Kidney (tissue), 14 donors: ENCODE data around the gene TNS3. TPM values are rescaled to one million over a fixed set of nuclear protein-coding genes. Genes with fewer than 3 reads are reported as not detected.
"Not testable (repeated sequence)": the region's sequence is repeated elsewhere in the genome, so short reads cannot be mapped to it uniquely, and the experiment has no call there.

ENCODE experiments used
- DNase-seq, 5 donors: peaks; one replicate each; pipeline ENCODE4 v3.0.0-alpha.2; 2013 to 2020
- FAIRE-seq: peaks from 2 replicates; lab custom pipeline; 2012; peaks lifted over from hg19 to GRCh38; lab: Jason Lieb, UNC
- H3K27ac ChIP-seq, 2 donors: one replicate each; pipeline ENCODE4 v1.7.0; 2013; ENCODE audit warnings: low read depth in 2 of 2, low read length in 2 of 2, inconsistent platforms in 1 of 2
- H3K27me3 ChIP-seq: one replicate; pipeline ENCODE4 v1.7.1; 2013; ENCODE audit warnings: low read length, inconsistent platforms; ENCODE audit not compliant: control insufficient read depth, insufficient read depth
- H3K36me3 ChIP-seq, 3 donors: one replicate each; pipeline versions ENCODE4 v1.7.0 to v1.7.1; 2013; ENCODE audit warnings: low read length in 3 of 3, control low read depth in 1 of 3, inconsistent platforms in 1 of 3; ENCODE audit not compliant: insufficient read depth in 3 of 3, control insufficient read depth in 2 of 3
- H3K4me1 ChIP-seq, 3 donors: one replicate each; pipeline versions ENCODE4 v1.7.0 to v1.7.1; 2013; ENCODE audit warnings: low read length in 3 of 3, inconsistent platforms in 1 of 3, low read depth in 1 of 3; ENCODE audit not compliant: control insufficient read depth in 2 of 3, insufficient read depth in 2 of 3
- H3K4me3 ChIP-seq, 3 donors: one replicate each; pipeline versions ENCODE4 v1.7.0 to v1.8.1; 2013; ENCODE audit warnings: low read length in 3 of 3, control low read depth in 1 of 3, inconsistent platforms in 1 of 3
- H3K9ac ChIP-seq, 3 donors: one replicate each; pipeline versions ENCODE4 v1.7.0 to v1.7.1; 2013; ENCODE audit warnings: low read length in 3 of 3, control low read depth in 1 of 3, inconsistent platforms in 1 of 3
- H3K9me3 ChIP-seq, 3 donors: one replicate each; pipeline versions ENCODE4 v1.7.0 to v1.7.1; 2013; ENCODE audit warnings: low read length in 3 of 3, control low read depth in 1 of 3, inconsistent platforms in 1 of 3; ENCODE audit not compliant: control insufficient read depth in 2 of 3, insufficient read depth in 1 of 3
- intact Hi-C: fragments of 100-400 bp; cut with DNase I; formaldehyde crosslinking; loops from one replicate; pipeline ENCODE4 v1.11.1; 2022
- polyA plus RNA-seq: library from polyadenylated mRNA; stranded (reverse); fragments of 350-450 nt; fragmentation: Illumina TruSeq; extraction: RNeasy Lipid Tissue Mini Kit (QIAGEN cat#74804); gene quantifications from one replicate; pipeline ENCODE4 v1.2.3, GENCODE V29; 2014; ENCODE audit warnings: low read depth, low replicate concordance; ENCODE audit not compliant: insufficient read depth
- total RNA-seq: library from RNA; stranded (reverse); fragmentation: NEBNext Ultra II Directional; extraction: Animal tissue kit (Norgen Biotek cat#: 25700); gene quantifications from one replicate; pipeline ENCODE4 v1.2.1, GENCODE V29; 2021
- TF ChIP-seq, protein P1 (sequence below): IDR thresholded peaks from 3 replicates; pipeline ENCODE4 v1.5.1; 2012; ENCODE audit warnings: mild to moderate bottlenecking, moderate library complexity, borderline replicate concordance; ENCODE audit not compliant: insufficient read depth; ENCODE audit errors: extremely low read depth
- donor health status: control.
- donor health status: control.
- donor health status: control.
- donor health status: control.
- donor health status: control.
- donor health status: DM: yes; HTN: yes; CAD: no.
- donor health status: Normal renal cell carcinoma (clear cell type).

Gene TNS3
- total and polyA plus RNA-seq, 2 donors from 2014 or later, result 38.4 to 198 TPM

DNA sequence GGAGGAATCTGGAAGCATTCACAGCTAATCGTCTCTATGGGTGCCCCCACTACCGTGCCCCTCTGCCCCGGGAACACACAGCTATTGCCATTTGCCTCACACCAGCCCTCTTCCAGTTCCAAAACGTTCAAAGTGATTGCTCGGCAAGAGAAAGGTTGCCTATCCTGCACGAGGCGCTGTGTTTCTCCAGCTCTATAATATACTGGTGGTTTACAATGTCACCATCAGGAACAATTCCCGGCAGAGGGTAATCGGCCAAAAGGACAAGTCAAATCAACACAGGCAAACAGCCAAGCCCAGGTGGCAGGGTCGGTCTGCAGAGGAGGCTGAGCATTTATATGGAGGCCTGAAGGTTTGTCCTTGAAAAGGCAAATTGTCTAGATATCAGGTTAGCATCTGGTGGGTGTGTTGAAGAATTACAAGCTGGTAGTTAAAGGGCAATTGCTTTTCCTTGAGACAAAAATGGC is 29.2 kb upstream of the TNS3 start:
- DNase-seq (no peak), FAIRE-seq (no peak)
- TF ChIP-seq, protein P1, sequence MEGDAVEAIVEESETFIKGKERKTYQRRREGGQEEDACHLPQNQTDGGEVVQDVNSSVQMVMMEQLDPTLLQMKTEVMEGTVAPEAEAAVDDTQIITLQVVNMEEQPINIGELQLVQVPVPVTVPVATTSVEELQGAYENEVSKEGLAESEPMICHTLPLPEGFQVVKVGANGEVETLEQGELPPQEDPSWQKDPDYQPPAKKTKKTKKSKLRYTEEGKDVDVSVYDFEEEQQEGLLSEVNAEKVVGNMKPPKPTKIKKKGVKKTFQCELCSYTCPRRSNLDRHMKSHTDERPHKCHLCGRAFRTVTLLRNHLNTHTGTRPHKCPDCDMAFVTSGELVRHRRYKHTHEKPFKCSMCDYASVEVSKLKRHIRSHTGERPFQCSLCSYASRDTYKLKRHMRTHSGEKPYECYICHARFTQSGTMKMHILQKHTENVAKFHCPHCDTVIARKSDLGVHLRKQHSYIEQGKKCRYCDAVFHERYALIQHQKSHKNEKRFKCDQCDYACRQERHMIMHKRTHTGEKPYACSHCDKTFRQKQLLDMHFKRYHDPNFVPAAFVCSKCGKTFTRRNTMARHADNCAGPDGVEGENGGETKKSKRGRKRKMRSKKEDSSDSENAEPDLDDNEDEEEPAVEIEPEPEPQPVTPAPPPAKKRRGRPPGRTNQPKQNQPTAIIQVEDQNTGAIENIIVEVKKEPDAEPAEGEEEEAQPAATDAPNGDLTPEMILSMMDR, result no peak
- intact Hi-C loops, result no loop called here
- Histone ChIP-seq H3K4me3 (no peak overlapping the region), H3K9ac (peak overlapping the region in 2 of 3 donors; percentile 13 to 19), H3K4me1 (peaks cover 6 to 23% (median 11%) of the 10 kb centered on the region in 3 donors), H3K9me3 (no peaks in the 10 kb centered on the region), H3K36me3 (no peaks in the 10 kb centered on the region), H3K27me3 (no peaks in the 10 kb centered on the region), H3K27ac (peak overlapping the region; percentile 6 to 59)

DNA sequence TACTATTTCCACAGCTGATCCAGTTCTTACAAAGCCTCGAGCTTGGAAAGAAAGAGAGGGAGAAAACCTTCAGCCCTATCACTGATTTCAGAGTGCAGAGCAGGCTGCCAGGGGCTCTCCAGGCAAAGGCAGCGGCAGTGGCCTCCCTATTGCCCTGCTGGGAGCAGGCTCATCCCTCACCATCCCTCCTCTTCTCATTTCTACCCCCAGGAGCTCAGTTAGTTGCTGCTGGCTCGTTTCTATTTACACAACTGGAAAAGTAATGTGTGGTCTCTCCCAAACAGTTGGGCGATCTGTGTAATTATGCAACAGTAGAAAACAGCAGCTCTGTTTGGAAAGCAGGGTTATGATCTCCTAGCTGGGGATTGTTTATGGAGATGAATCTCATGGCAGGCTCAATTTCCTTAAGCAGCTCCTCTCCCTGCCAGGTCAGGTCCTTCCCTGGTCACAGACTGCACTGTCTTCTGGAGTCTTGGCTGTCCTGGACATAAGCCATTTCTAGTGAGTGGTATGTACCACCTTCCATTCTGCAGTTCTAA is 28.7 kb upstream of the TNS3 start:
- no peak overlapping the region for H3K4me3 ChIP-seq
- peak overlapping the region in 2 of 3 donors; percentile 13 to 19 for H3K9ac ChIP-seq
- no peaks in the 10 kb centered on the region for H3K36me3 ChIP-seq
- DNase-seq, result peak in 1 of 5 donors; percentile 80
- H3K4me1 ChIP-seq, result peaks cover 6 to 25% (median 11%) of the 10 kb centered on the region in 3 donors
- FAIRE-seq, result no peak
- H3K9me3 ChIP-seq, result no peaks in the 10 kb centered on the region
- TF ChIP-seq, protein P1, result no peak
- H3K27ac ChIP-seq, result peak overlapping the region; percentile 6 to 59
- H3K27me3 ChIP-seq, result no peaks in the 10 kb centered on the region
- intact Hi-C loops, result no loop called here

DNA sequence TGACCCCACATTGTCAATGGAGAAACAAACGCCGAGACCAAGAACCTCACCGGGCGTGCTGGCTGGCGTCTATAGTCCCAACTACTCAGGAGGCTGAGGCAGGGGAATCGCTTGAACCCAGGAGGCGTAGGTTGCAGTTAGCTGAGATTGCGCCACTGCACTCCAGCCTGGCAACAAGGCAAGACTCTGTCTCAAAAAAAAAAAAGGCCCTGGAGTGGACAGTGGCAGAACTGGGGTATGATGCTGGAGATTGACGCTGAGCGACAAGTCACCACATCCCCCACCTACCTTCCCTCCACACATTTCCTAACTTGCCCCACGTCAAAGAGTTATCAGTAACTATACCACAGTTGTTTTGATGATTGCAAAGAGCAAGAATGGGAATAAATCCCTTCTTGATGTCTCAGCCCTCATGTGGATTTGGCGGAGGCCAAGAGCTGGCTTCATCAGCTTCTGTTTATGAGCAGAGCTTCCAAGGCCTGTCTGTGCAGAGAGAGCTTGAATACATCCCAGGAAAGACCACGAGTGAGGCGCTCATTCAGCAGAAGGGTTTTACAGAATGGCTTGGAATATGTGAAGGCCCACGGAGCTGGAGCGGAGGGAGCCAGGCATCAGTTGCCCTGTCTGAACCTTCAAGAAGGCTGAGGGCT is 28.0 kb upstream of the TNS3 start:
- Histone ChIP-seq H3K4me1 (peaks cover 9 to 28% (median 15%) of the 10 kb centered on the region in 3 donors), H3K9ac (no peak overlapping the region), H3K4me3 (no peak overlapping the region), H3K9me3 (no peaks in the 10 kb centered on the region), H3K36me3 (no peaks in the 10 kb centered on the region), H3K27ac (peak overlapping the region; percentile 1 to 6), H3K27me3 (no peaks in the 10 kb centered on the region)
- TF ChIP-seq, protein P1, result no peak
- DNase-seq, result no peak
- intact Hi-C loops, result no loop called here
- FAIRE-seq, result no peak

DNA sequence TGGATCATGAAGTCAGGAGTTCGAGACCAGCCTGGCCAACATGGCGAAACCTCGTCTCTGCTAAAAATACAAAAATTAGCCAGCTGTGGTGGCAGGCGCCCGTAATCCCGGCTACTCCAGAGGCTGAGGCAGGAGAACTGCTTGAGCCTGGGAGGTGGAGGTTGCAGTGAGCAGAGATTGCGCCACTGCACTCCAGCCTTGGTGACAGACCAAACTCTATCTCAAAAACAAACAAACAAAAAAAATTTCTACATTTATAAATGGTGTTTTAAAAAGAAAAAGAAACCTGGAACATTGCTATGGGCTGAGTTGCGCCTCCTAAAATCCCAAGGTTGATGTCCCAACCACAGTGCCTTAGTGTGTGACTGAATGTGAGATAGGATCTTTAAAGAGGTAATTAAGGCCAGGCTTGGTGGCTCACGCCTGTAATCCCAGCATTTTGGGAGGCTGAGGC is 24.7 kb upstream of the TNS3 start:
- DNase-seq, FAIRE-seq, intact Hi-C loops, H3K4me3 ChIP-seq, H3K36me3 ChIP-seq, H3K9me3 ChIP-seq, H3K27me3 ChIP-seq, H3K9ac ChIP-seq, H3K27ac ChIP-seq: not testable (repeated sequence)
- H3K4me1 ChIP-seq, result peaks cover 11 to 42% (median 41%) of the 10 kb centered on the region in 3 donors
